Vagina (tissue), 2 donors: ENCODE data around the gene CUL5.

Source experiments
- POLR2A ChIP-seq, 2 donors: fragments of 450-650 bp; IDR thresholded peaks; one replicate each; pipeline ENCODE4 v1.6.1; 2017; ENCODE audit warnings: antibody characterized with exemption in 2 of 2, mild to moderate bottlenecking in 2 of 2, moderate library complexity in 2 of 2
- POLR2AphosphoS5 ChIP-seq, 2 donors: sonication (generic); formaldehyde crosslinking; IDR thresholded peaks; one replicate each; pipeline ENCODE4 v1.9.0; 2017; ENCODE audit warnings: antibody characterized with exemption in 2 of 2, mild to moderate bottlenecking in 2 of 2, low read depth in 1 of 2; ENCODE audit not compliant: insufficient read depth in 1 of 2
- TF ChIP-seq, protein P1 (sequence below), 3 experiments: fragments of 450-650 bp in 2 of 3; fragments of 200-600 bp in 1 of 3; sonication (generic) in 1 of 3; IDR thresholded peaks; one replicate each; pipeline ENCODE4 v1.5.1; 2017 to 2019; ENCODE audit warnings: antibody characterized with exemption in 3 of 3, mild to moderate bottlenecking in 2 of 3, moderate library complexity in 2 of 3

DNA sequence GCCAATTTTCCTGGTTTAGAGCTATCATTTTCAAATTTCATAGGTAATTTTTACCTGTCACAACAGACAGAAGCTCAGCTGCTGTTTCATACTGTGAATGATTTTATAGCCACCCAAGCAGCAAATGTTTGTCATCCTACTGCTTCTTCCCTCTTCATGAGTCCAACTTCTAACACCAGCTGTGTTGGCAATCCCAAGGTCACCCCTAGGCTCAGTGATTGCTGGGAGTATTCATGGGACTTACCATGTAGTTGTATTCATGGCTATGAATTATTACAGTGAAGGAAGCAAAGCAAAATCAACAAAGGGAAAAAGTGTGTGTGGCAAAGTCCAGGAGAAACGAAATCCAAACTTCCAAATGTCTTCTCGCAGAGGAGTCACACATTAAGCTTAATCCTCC, 28.5 kb downstream of the CUL5 start:
- TF ChIP-seq, protein P1, sequence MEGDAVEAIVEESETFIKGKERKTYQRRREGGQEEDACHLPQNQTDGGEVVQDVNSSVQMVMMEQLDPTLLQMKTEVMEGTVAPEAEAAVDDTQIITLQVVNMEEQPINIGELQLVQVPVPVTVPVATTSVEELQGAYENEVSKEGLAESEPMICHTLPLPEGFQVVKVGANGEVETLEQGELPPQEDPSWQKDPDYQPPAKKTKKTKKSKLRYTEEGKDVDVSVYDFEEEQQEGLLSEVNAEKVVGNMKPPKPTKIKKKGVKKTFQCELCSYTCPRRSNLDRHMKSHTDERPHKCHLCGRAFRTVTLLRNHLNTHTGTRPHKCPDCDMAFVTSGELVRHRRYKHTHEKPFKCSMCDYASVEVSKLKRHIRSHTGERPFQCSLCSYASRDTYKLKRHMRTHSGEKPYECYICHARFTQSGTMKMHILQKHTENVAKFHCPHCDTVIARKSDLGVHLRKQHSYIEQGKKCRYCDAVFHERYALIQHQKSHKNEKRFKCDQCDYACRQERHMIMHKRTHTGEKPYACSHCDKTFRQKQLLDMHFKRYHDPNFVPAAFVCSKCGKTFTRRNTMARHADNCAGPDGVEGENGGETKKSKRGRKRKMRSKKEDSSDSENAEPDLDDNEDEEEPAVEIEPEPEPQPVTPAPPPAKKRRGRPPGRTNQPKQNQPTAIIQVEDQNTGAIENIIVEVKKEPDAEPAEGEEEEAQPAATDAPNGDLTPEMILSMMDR (IDR thresholded peaks at IDR 0.05): no peak
- TF ChIP-seq POLR2A (IDR thresholded peaks at IDR 0.05) (no peak), POLR2AphosphoS5 (IDR thresholded peaks at IDR 0.05; ENCODE audit: insufficient read depth in 1 of 2, low read depth in 1 of 2) (no peak)
